Measurements from ENCODE around the gene OR51L1.

The OR51L1 gene

GRCh38 chr11:5046754-5047330 lies 52.2 kb downstream of the OR51L1 start:
- no peak for DNase-seq (ENCODE audit: low read depth)

All from HS-5 (cell line).